HG02938 (cell line): ENCODE measurements around the gene FGF14.
"Not testable (repeated sequence)": the region's sequence is repeated elsewhere in the genome, so short reads cannot be mapped to it uniquely, and the experiment has no call there.

Experiments
- ATAC-seq: cut with Tn5 transposase; IDR thresholded peaks from one replicate; pipeline ENCODE4 v1.9.1; 2021; ENCODE audit warnings: mild to moderate bottlenecking, moderate library complexity; ENCODE audit not compliant: unreplicated experiment

Gene FGF14

GRCh38 chr13:101892296-101892695, 509.6 kb downstream of the FGF14 start:
- no peak for ATAC-seq

DNA sequence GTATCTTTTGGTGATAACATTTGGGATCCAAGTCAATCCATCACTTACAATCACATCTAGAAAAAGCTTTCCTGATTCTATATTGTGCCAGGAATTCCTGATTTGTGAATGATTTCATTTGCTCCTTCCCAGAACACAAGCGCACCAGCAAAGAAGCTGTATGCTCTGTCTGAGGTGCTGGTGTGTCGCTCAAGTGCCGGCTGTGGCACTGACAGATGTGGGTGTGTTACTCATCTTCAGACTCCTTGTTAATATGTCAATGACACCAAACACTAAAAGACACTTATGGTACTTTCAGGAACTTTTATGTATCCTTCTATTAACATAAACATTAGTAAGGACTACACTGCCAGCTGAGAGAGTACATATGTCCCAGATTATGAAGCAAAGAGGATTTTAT, 520.3 kb downstream of the FGF14 start:
- ATAC-seq: no peak

DNA sequence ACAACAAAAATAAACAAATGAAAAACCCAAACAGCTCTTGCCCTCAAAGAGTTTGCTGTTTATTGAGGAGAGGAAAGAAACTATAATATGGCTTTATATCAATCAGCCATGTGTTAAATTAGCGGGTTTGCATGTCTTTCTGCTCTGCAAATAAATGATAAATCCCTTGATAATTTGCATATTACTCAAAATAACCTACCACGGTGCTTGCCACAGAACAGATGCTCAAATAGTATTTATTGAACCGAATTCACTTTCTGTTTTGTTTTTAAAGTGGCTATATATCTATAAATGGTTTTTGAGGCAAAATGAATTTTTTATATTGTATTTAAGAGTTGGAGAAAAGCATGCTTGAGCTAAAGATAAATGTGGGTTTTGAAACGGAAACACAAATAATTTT, 521.3 kb downstream of the FGF14 start:
- peak; percentile 74 for ATAC-seq

DNA sequence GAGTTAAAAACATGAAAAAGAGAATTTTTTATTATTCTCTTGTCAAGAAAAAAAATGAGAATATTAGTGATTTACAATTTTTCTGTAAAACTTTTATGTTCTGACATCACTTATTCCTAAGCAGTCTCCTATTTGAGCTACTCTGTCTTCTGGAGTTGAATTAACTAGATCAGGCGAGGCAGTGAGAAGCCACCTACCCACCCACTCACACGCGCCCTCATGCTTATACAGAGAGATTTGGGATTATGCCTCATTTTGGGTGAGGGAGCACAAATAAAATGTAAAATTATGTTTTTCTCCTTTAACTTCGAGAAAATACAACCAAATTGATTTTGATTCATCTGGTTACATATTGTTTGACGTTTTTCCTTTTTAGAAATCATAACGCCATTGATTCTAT, 524.9 kb downstream of the FGF14 start:
- ATAC-seq: no peak

- ATAC-seq: no peak
Observed at GRCh38 chr13:101875717-101876393, 526.0 kb downstream of the FGF14 start.

- ATAC-seq: no peak
Observed at GRCh38 chr13:101875091-101875490, 526.8 kb downstream of the FGF14 start.

- peak; percentile 96 for ATAC-seq
Observed at GRCh38 chr13:101869553-101869952, 532.3 kb downstream of the FGF14 start.

DNA sequence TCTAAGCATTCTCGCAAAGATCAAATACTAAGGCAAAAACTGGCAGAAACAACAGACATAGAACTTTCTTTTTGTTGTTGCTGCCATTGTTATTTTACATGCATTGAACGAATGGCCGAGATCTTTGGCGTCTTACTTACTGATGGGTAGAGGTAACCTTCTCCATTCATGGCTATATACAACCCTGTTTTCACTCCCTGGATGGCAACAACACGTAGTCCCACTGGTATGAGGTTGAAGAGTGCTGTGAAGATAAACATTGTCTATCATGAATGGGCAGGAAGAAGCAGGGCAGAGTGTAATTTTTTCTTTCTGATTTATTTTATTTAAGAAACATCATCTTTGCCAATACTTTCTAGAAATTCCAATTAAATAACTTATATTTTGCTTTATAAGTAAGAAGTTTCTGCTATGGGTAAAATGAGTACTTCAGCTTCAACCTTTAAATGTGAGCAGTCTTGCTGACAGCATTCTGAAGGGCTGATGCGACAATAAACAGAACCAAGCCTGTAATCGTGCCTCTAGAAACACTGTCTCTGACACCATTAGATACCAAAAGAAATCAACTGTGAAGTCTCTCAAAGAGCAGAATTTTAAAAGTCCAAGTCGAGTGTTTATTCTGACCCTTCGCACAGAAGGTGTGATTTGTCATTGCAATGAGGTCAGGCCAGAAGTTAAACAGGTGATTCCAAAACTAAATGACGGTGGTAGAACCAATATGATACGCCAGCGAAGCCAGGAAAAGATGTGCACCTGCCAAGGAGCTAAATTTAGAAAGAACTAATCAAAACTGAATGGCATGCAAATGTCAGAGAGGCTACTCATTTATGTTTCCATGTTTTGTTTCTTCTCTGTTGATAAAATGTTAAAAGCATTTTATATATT, 533.0 kb downstream of the FGF14 start:
- peak; percentile 38 for ATAC-seq

GRCh38 chr13:101866889-101867581, 534.8 kb downstream of the FGF14 start:
- ATAC-seq: no peak

GRCh38 chr13:101858860-101859259, 543.0 kb downstream of the FGF14 start:
- no peak for ATAC-seq

DNA sequence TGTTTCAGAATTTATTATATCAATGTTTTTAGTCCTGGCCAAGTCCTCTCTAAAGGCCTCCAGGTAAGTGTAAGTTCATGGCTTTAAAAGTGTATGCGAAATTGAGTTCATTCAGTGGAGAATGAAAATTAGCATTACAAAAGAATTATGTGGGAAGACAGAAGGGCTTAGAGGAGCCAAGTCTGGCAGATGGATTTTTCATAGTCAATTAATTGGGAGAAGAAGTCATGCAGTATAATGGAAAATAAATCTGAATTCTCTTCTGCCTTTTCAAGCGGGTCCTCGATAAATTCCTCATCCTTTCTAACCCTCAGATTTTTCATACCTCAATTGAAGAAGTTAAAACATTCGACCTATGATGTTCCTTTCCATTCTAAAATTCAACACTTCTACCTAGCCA, 555.1 kb downstream of the FGF14 start:
- ATAC-seq: no peak

DNA sequence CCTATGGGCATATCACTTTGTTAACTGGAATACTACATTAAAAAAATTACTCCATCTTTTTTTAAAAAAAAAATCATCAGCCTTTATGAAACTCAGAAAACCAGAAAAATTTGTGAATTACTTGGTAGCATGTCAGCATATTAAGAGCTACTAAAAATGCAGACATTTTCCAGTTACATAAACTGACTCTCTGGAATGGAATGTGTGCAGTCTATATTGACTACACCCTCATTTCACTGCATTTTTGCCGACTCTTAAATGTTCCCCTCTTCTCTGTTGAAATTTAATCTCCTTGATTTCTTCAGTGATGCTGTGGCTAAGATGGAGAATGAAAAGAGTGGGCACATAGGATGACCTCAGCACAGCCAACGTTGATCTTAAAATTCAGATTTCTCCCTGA, 555.6 kb downstream of the FGF14 start:
- ATAC-seq: no peak

- no peak for ATAC-seq
Observed at GRCh38 chr13:101845245-101846020, 556.4 kb downstream of the FGF14 start.

GRCh38 chr13:101841698-101842097, 560.1 kb downstream of the FGF14 start:
- ATAC-seq: no peak

DNA sequence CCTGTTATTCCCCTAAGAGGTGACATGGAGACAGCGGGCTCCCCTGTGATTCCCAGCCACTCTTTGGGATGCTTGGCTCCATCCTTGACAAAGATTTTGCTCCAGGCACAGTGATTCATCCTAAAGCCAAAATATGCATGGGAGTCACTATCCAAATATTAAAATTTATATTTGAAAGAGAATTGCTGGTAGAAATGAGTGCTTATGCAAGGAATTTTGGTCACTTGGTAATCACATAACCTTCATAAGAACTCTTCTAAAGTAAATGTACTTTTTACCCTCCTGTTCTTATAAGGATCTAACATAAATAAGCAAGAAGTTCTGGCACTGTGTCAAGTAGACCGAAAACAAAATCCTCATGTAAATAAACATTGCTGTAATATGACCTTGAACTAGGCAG, 563.5 kb downstream of the FGF14 start:
- ATAC-seq: no peak

GRCh38 chr13:101837778-101838177, 564.1 kb downstream of the FGF14 start:
- not testable (repeated sequence) for ATAC-seq

- no peak for ATAC-seq
Observed at GRCh38 chr13:101837288-101837687, 564.6 kb downstream of the FGF14 start.

GRCh38 chr13:101835920-101836319, 565.9 kb downstream of the FGF14 start:
- no peak for ATAC-seq

DNA sequence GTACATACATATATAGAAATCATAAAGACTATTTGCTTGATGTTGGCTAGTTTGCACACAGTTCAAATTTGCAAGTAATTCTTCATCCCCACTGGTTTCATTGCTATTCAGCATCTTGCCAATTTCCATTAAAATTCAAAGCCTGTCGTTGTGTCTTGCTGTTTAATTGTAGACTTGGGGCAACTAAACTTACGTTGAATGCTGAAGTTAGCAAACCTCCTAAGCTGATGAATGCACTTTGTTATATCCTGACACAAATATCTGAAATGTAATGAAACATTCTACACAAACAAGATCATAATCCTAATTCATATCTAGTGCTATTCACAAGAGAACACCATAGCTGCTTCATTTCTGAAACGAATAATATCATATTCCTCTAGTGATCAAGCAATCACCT, 568.2 kb downstream of the FGF14 start:
- no peak for ATAC-seq

GRCh38 chr13:101830035-101830434, 571.8 kb downstream of the FGF14 start:
- ATAC-seq: no peak

- ATAC-seq: no peak
Observed at GRCh38 chr13:101829484-101829883, 572.4 kb downstream of the FGF14 start.
